ENCODE measurements around the gene PDE8A.

The PDE8A gene

DNA sequence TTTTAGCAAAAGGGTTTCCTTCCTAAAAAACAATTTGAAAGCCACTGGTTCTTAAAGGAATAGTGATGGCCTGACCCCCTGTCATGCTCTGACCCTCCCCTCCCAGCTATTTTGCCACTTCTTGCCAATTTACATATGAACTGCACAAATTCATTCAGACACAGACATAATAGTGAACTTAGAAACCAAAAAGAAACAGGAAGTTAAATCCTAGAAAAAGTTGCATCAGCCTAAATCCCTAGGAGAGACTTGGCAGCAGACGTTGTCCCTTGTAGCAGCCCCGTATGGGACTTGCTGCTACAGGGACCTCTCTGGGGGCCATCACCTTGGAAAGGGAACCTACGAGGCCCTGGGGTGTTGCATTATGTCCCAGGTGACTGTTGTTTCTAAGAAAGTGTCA is 14.3 kb upstream of the PDE8A start:
- H3K27me3 ChIP-seq (ENCODE audit: control insufficient read depth, insufficient read depth, low read length), result no peaks in the 10 kb centered on the region

DNA sequence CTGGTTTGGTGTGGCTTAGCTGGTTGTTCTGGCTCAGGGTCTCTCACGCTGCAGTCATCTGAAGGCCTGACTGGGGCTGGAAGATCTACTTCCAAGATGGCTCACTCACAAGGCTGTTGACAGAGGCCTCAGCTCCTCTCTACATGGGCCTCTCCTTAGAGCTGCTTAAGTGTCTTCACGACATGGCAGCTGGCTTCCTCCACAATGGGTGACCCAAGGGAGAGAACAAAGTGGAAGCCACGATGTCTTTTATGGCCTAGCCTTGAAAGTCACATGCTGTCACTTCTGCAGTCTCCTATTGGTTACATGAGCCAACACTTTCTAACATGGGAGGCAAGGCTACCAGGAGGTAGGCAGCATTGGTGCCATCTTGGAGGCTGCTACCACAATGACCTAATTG is 13.4 kb upstream of the PDE8A start:
- H3K9me3 ChIP-seq (ENCODE audit: control insufficient read depth, low read length), result peaks cover 7% of the 10 kb centered on the region
- no peaks in the 10 kb centered on the region for H3K27me3 ChIP-seq (ENCODE audit: control insufficient read depth, insufficient read depth, low read length)
- no peak overlapping the region for H3K9ac ChIP-seq (ENCODE audit: low read length)
- H3K4me1 ChIP-seq (ENCODE audit: control insufficient read depth, insufficient read depth, low read length), result no peaks in the 10 kb centered on the region
- H3K36me3 ChIP-seq (ENCODE audit: control insufficient read depth, insufficient read depth, low read length), result no peaks in the 10 kb centered on the region
- no peak overlapping the region for H3K4me3 ChIP-seq (ENCODE audit: low read length)

More for the DNA sequence above, 14.3 kb upstream of the PDE8A start:
- Histone ChIP-seq H3K4me3 (ENCODE audit: low read length) (no peak overlapping the region), H3K9ac (ENCODE audit: low read length) (no peak overlapping the region), H3K4me1 (ENCODE audit: control insufficient read depth, insufficient read depth, low read length) (no peaks in the 10 kb centered on the region), H3K36me3 (ENCODE audit: control insufficient read depth, insufficient read depth, low read length) (no peaks in the 10 kb centered on the region), H3K9me3 (ENCODE audit: control insufficient read depth, low read length) (peaks cover 7% of the 10 kb centered on the region)

- Histone ChIP-seq H3K4me3 (ENCODE audit: low read length) (no peak overlapping the region), H3K9ac (ENCODE audit: low read length) (no peak overlapping the region), H3K27me3 (ENCODE audit: control insufficient read depth, insufficient read depth, low read length) (no peaks in the 10 kb centered on the region), H3K9me3 (ENCODE audit: control insufficient read depth, low read length) (peaks cover 7% of the 10 kb centered on the region), H3K4me1 (ENCODE audit: control insufficient read depth, insufficient read depth, low read length) (no peaks in the 10 kb centered on the region), H3K36me3 (ENCODE audit: control insufficient read depth, insufficient read depth, low read length) (no peaks in the 10 kb centered on the region)
Measured at GRCh38 chr15:84969257-84969656, 12.4 kb upstream of the PDE8A start.

- Histone ChIP-seq H3K27me3 (ENCODE audit: control insufficient read depth, insufficient read depth, low read length) (no peaks in the 10 kb centered on the region), H3K9ac (ENCODE audit: low read length) (no peak overlapping the region), H3K4me3 (ENCODE audit: low read length) (no peak overlapping the region)
Measured at GRCh38 chr15:84970843-84971242, 10.8 kb upstream of the PDE8A start.

GRCh38 chr15:84973492-84974460 is 7.9 kb upstream of the PDE8A start:
- no peak overlapping the region for H3K9ac ChIP-seq (ENCODE audit: low read length)
- no peaks in the 10 kb centered on the region for H3K9me3 ChIP-seq (ENCODE audit: control insufficient read depth, low read length)
- no peaks in the 10 kb centered on the region for H3K36me3 ChIP-seq (ENCODE audit: control insufficient read depth, insufficient read depth, low read length)
- no peaks in the 10 kb centered on the region for H3K27me3 ChIP-seq (ENCODE audit: control insufficient read depth, insufficient read depth, low read length)
- no peak overlapping the region for H3K4me3 ChIP-seq (ENCODE audit: low read length)
- H3K4me1 ChIP-seq (ENCODE audit: control insufficient read depth, insufficient read depth, low read length), result no peaks in the 10 kb centered on the region

More at GRCh38 chr15:84970843-84971242, 10.8 kb upstream of the PDE8A start:
- Histone ChIP-seq H3K36me3 (ENCODE audit: control insufficient read depth, insufficient read depth, low read length) (no peaks in the 10 kb centered on the region), H3K4me1 (ENCODE audit: control insufficient read depth, insufficient read depth, low read length) (no peaks in the 10 kb centered on the region), H3K9me3 (ENCODE audit: control insufficient read depth, low read length) (no peaks in the 10 kb centered on the region)

- Histone ChIP-seq H3K27me3 (ENCODE audit: control insufficient read depth, insufficient read depth, low read length) (no peaks in the 10 kb centered on the region), H3K4me3 (ENCODE audit: low read length) (no peak overlapping the region), H3K4me1 (ENCODE audit: control insufficient read depth, insufficient read depth, low read length) (peaks cover 7% of the 10 kb centered on the region), H3K36me3 (ENCODE audit: control insufficient read depth, insufficient read depth, low read length) (no peaks in the 10 kb centered on the region), H3K9ac (ENCODE audit: low read length) (no peak overlapping the region), H3K9me3 (ENCODE audit: control insufficient read depth, low read length) (no peaks in the 10 kb centered on the region)
Measured at GRCh38 chr15:84975871-84976351, 5.7 kb upstream of the PDE8A start.

GRCh38 chr15:84976746-84977345 is 4.8 kb upstream of the PDE8A start:
- H3K9me3 ChIP-seq (ENCODE audit: control insufficient read depth, low read length), result no peaks in the 10 kb centered on the region

GRCh38 chr15:84979651-84980050 is 2.0 kb upstream of the PDE8A start:
- Histone ChIP-seq H3K36me3 (ENCODE audit: control insufficient read depth, insufficient read depth, low read length) (no peaks in the 10 kb centered on the region), H3K4me1 (ENCODE audit: control insufficient read depth, insufficient read depth, low read length) (peaks cover 12% of the 10 kb centered on the region), H3K9me3 (ENCODE audit: control insufficient read depth, low read length) (no peaks in the 10 kb centered on the region), H3K4me3 (ENCODE audit: low read length) (no peak overlapping the region), H3K27me3 (ENCODE audit: control insufficient read depth, insufficient read depth, low read length) (no peaks in the 10 kb centered on the region), H3K9ac (ENCODE audit: low read length) (peak overlapping the region; percentile 65)

More at GRCh38 chr15:84976746-84977345, 4.8 kb upstream of the PDE8A start:
- Histone ChIP-seq H3K4me1 (ENCODE audit: control insufficient read depth, insufficient read depth, low read length) (peaks cover 7% of the 10 kb centered on the region), H3K27me3 (ENCODE audit: control insufficient read depth, insufficient read depth, low read length) (no peaks in the 10 kb centered on the region), H3K9ac (ENCODE audit: low read length) (no peak overlapping the region), H3K36me3 (ENCODE audit: control insufficient read depth, insufficient read depth, low read length) (no peaks in the 10 kb centered on the region), H3K4me3 (ENCODE audit: low read length) (no peak overlapping the region)

DNA sequence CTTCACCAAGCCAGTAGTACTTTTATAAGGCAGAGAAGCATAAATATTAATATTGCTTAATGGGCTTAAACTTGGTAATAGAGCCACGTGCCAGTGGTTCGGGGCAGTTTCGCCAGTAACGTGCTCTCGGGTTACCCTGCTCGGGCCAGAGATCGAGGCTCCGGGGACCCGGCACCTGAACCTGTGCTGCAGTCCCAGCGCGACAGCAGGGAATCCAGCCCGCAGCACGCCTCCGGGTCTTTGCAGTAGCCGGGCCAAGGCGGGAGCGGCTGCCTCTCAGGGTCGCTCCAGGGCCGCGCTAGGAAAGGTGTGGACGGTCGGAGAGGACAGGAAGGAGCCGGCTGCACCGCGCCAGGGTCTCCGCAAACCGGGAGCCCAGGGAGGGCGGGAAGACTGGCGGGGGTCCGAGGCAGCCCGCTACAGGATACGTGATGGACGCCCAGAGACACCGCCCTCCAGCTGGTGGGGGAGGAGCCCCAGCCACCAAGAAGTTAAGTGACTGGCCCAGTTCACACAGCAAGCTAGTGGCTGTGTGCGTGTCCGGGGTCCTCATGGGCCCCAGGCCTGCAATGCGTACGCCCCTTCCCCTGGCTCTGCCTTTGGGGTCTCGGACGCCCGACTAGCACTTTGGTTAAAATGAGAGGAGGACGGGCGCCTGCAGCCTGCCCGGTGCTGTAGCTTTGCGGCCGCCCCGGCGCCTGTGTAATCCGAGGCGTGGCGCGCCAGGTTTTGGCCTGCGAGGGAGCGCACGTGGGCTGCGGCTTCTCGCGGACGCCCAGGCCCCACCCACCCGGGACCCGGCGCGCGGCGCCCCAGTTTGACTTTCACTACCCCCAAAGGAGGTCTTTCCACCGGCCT is 1.2 kb upstream of the PDE8A start:
- Histone ChIP-seq H3K9me3 (ENCODE audit: control insufficient read depth, low read length) (no peaks in the 10 kb centered on the region), H3K4me3 (ENCODE audit: low read length) (peak overlapping the region; percentile 57), H3K9ac (ENCODE audit: low read length) (peak overlapping the region; percentile 65), H3K36me3 (ENCODE audit: control insufficient read depth, insufficient read depth, low read length) (no peaks in the 10 kb centered on the region), H3K4me1 (ENCODE audit: control insufficient read depth, insufficient read depth, low read length) (peaks cover 15% of the 10 kb centered on the region), H3K27me3 (ENCODE audit: control insufficient read depth, insufficient read depth, low read length) (no peaks in the 10 kb centered on the region)

GRCh38 chr15:84981054-84981710 is 474 bp upstream of the PDE8A start:
- H3K4me1 ChIP-seq (ENCODE audit: control insufficient read depth, insufficient read depth, low read length), result peaks cover 19% of the 10 kb centered on the region

DNA sequence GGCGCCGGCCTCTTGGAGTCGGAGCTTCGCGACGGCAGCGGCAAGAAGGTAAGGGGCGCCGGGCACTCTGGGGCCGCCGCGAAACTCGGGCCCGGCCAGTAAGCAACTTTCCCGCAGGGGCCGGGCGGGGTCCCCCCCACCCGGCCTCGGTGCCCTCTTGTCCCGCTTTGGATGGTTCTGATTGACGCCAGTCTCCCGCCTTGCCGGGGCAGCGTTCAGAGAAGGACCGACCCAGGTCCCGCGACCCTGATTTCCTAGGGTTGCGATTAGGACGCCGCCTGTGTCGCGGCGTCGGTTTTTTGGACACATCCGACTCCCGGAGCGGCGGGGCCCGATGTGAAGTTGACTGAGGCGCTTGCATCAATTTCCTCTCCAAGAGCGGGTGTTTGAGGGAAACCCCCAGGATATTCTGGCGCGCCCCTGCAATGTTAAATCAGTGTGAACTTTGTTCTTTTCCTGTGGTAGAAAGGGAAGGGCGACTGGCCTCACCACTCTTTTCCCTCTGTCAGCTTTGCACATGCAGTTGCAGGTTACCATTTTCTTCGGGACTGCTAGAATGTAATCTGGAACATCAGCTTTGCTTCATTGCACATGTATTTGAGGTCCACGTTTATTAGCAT is 755 bp downstream of the PDE8A start:
- H3K9me3 ChIP-seq (ENCODE audit: control insufficient read depth, low read length), result no peaks in the 10 kb centered on the region
- H3K27me3 ChIP-seq (ENCODE audit: control insufficient read depth, insufficient read depth, low read length), result no peaks in the 10 kb centered on the region
- peak overlapping the region; percentile 81 for H3K9ac ChIP-seq (ENCODE audit: low read length)
- peaks cover 19% of the 10 kb centered on the region for H3K4me1 ChIP-seq (ENCODE audit: control insufficient read depth, insufficient read depth, low read length)
- no peaks in the 10 kb centered on the region for H3K36me3 ChIP-seq (ENCODE audit: control insufficient read depth, insufficient read depth, low read length)
- peak overlapping the region; percentile 70 for H3K4me3 ChIP-seq (ENCODE audit: low read length)

More at GRCh38 chr15:84981054-84981710, 474 bp upstream of the PDE8A start:
- Histone ChIP-seq H3K9ac (ENCODE audit: low read length) (peak overlapping the region; percentile 81), H3K4me3 (ENCODE audit: low read length) (peak overlapping the region; percentile 57), H3K9me3 (ENCODE audit: control insufficient read depth, low read length) (no peaks in the 10 kb centered on the region), H3K27me3 (ENCODE audit: control insufficient read depth, insufficient read depth, low read length) (no peaks in the 10 kb centered on the region), H3K36me3 (ENCODE audit: control insufficient read depth, insufficient read depth, low read length) (no peaks in the 10 kb centered on the region)
